Gastrocnemius medialis (tissue), 4 donors: ENCODE measurements around the gene SULF2. TPM values are rescaled to one million over a fixed set of nuclear protein-coding genes. Genes with fewer than 3 reads are reported as not detected.

Experiments
- ATAC-seq, 2 donors: fragments of 150-250 bp; one replicate each; pipeline ENCODE4 v1.9.1; 2016
- DNase-seq, 2 donors: peaks; one replicate each; pipeline ENCODE4 v3.0.0-alpha.2; 2019
- H3K27ac ChIP-seq, 4 donors: fragments of 200-600 bp; sonication (generic); 1 replicate in 1 of 4; 2 replicates in 3 of 4; pipeline ENCODE4 v1.5.1; 2016 to 2018; ENCODE audit warnings: mild to moderate bottlenecking in 2 of 4, moderate library complexity in 1 of 4
- H3K27me3 ChIP-seq, 3 donors: fragments of 200-600 bp; sonication (generic) in 2 of 3; 1 replicate in 1 of 3; 2 replicates in 2 of 3; pipeline versions ENCODE4 v1.5.1 to v1.6.0; 2016 to 2019; ENCODE audit warnings: mild to moderate bottlenecking in 1 of 3, moderate library complexity in 1 of 3
- H3K36me3 ChIP-seq, 2 donors: fragments of 200-600 bp; sonication (generic) in 1 of 2; one replicate each; pipeline ENCODE4 v1.5.1; 2017 to 2018
- H3K4me1 ChIP-seq, 2 donors: fragments of 200-600 bp; sonication (generic) in 1 of 2; one replicate each; pipeline ENCODE4 v1.5.1; 2016 to 2017; ENCODE audit warnings: mild to moderate bottlenecking in 2 of 2
- H3K4me3 ChIP-seq, 4 donors: fragments of 200-600 bp; sonication (generic) in 3 of 4; 1 replicate in 1 of 4; 2 replicates in 3 of 4; pipeline ENCODE4 v1.5.1; 2016 to 2019; ENCODE audit warnings: mild to moderate bottlenecking in 2 of 4
- H3K9me3 ChIP-seq, 3 donors: fragments of 200-600 bp; sonication (generic) in 2 of 3; 1 replicate in 1 of 3; 2 replicates in 2 of 3; pipeline ENCODE4 v1.5.1; 2016 to 2019
- POLR2A ChIP-seq, 2 donors: fragments of 450-650 bp; IDR thresholded peaks; one replicate each; pipeline ENCODE4 v1.6.1; 2017; ENCODE audit warnings: antibody characterized with exemption in 2 of 2, mild to moderate bottlenecking in 2 of 2, moderate library complexity in 2 of 2
- in situ Hi-C, 4 donors: fragments of 200-750 bp; cut with MboI; loops; one replicate each; pipeline versions ENCODE4 v1.15.0 to v1.8.0; 2017; ENCODE audit warnings: low sequenced_read_pairs in 4 of 4
- intact Hi-C: fragments of 100-400 bp; cut with DNase I; formaldehyde crosslinking; loops from one replicate; pipeline ENCODE4 v1.15.1; 2023; ENCODE audit warnings: low total_unique reads
- total RNA-seq, 4 donors: library from RNA; depleted of rRNA; stranded (reverse); fragments of >200 nt; gene quantifications; one replicate each; pipeline versions ENCODE4 v1.1.0 to v1.2.3, GENCODE V29; 2016
- TF ChIP-seq, protein P1 (sequence below), 5 experiments: fragments of 450-650 bp in 3 of 5; fragments of 200-600 bp in 2 of 5; sonication (generic) in 2 of 5; IDR thresholded peaks in 4 of 5; conservative IDR thresholded peaks in 1 of 5; 1 replicate in 4 of 5; 2 replicates in 1 of 5; pipeline ENCODE4 v1.5.1; 2016 to 2019; ENCODE audit warnings: antibody characterized with exemption in 5 of 5, mild to moderate bottlenecking in 3 of 5, moderate library complexity in 3 of 5

Gene SULF2
- total RNA-seq, 4 donors from 2014 or later: 9.8 to 18.8 (median 16.8) TPM

DNA sequence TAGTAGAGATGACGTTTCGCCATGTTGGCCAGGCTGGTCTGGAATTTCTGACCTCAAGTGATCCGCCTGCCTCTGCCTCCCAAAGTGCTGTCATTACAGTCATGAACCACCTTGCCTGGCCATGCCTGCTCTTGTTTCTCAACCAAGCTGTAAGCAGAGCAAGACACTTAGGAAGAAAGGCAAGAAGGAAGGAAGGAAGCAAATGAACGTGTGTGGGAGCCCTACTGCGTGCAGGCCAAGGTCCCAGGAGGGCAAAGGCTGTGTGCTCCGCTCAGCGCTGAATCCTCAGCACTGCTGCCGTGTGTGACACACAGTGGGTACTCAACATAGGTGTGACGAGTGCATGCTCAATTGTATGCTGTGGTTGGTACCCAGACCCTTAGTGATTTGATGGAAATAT lies 47.4 kb downstream of the SULF2 start:
- Histone ChIP-seq H3K27ac (no peak overlapping the region), H3K27me3 (no peaks in the 10 kb centered on the region), H3K9me3 (no peaks in the 10 kb centered on the region), H3K4me1 (no peaks in the 10 kb centered on the region), H3K36me3 (no peaks in the 10 kb centered on the region), H3K4me3 (no peak overlapping the region)
- no peak for ATAC-seq
- no peak for TF ChIP-seq POLR2A (IDR thresholded peaks at IDR 0.05)
- TF ChIP-seq, protein P1, sequence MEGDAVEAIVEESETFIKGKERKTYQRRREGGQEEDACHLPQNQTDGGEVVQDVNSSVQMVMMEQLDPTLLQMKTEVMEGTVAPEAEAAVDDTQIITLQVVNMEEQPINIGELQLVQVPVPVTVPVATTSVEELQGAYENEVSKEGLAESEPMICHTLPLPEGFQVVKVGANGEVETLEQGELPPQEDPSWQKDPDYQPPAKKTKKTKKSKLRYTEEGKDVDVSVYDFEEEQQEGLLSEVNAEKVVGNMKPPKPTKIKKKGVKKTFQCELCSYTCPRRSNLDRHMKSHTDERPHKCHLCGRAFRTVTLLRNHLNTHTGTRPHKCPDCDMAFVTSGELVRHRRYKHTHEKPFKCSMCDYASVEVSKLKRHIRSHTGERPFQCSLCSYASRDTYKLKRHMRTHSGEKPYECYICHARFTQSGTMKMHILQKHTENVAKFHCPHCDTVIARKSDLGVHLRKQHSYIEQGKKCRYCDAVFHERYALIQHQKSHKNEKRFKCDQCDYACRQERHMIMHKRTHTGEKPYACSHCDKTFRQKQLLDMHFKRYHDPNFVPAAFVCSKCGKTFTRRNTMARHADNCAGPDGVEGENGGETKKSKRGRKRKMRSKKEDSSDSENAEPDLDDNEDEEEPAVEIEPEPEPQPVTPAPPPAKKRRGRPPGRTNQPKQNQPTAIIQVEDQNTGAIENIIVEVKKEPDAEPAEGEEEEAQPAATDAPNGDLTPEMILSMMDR (IDR thresholded peaks at IDR 0.05 in 4 of 5, conservative IDR thresholded peaks at IDR 0.05 in 1 of 5): no peak
- intact Hi-C loops: no loop called here
- in situ Hi-C loops: no loop called here
- DNase-seq: no peak

DNA sequence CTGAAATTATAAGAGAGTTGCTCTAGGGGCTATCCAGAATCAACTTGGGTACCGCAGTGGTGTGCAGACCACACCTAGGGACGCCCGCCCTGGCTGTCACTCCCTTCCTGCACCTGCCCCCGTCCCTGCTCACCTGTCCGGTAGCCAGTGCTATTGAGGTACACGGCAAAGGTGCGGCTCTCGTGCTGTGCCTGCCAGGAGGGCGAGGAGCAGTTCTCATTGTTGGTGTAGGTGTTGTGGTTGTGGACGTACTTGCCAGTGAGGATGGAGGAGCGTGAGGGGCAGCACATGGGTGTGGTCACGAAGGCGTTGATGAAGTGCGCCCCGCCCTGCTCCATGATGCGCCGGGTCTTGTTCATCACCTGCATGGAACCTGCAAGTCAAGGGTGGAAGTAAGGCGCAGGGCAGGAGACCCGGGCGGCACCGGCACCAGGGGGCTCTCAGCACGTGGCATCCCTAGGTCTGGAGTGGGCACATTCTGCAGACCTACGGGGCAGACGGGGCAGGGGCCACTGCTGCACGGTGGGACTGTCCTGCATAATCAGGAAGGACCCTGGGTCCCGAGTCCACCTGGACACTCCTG lies 48.6 kb downstream of the SULF2 start:
- no peak overlapping the region for H3K27ac ChIP-seq
- TF ChIP-seq POLR2A (IDR thresholded peaks at IDR 0.05): no peak
- TF ChIP-seq, protein P1 (IDR thresholded peaks at IDR 0.05 in 4 of 5, conservative IDR thresholded peaks at IDR 0.05 in 1 of 5): no peak
- H3K4me1 ChIP-seq: no peaks in the 10 kb centered on the region
- no peak overlapping the region for H3K4me3 ChIP-seq
- H3K27me3 ChIP-seq: no peaks in the 10 kb centered on the region
- no peaks in the 10 kb centered on the region for H3K36me3 ChIP-seq
- DNase-seq (no peak), ATAC-seq (no peak)
- intact Hi-C loops: no loop called here
- in situ Hi-C loops: no loop called here
- no peaks in the 10 kb centered on the region for H3K9me3 ChIP-seq

DNA sequence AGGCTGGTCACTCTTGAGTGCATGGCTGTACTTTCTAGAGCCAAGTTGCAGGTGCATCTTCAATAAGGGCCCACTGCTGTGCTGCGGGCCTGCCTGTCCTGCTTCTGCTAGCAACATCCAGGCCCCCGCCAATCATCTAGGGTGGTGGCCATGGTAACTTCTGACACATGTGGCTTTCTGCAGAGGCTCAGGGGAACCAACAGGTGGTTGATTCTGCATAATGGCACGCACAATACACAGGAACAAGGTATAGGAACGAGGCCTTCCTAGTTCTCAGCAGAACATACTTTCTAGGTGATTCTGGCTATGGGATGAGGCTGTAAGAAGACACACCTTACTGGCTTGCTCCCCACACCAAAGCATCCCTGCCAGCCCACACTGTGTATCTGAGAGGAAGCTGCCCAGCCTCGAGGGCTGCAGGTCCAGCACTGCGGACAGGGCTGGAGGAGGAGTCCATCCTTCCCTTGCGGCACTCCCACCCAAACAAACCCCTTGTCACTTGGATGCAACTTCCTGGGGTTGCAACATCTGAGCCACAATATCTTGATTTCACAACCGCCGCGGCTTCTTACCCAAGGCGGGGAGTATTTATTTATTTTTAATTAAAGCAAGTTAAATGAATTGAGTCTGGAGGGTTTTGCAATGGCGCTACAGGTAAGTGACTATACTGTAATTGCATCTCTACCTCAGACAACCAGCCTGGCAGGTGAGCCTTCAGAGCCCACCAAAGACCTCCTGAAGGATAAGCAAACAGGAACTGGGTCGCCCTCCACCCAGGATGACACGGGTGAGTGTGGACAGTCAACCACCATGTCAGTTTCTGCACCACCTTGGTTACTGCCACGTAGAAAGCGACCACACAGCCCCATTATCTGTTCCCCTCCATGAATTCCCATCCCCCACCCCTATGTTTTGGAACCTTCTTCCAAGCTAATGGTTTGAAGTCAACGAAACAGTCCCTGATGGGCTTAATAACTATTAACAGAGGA lies 49.6 kb downstream of the SULF2 start:
- Histone ChIP-seq H3K27me3 (no peaks in the 10 kb centered on the region), H3K4me3 (no peak overlapping the region), H3K27ac (no peak overlapping the region), H3K4me1 (no peaks in the 10 kb centered on the region), H3K36me3 (no peaks in the 10 kb centered on the region), H3K9me3 (no peaks in the 10 kb centered on the region)
- intact Hi-C loops: no loop called here
- in situ Hi-C loops: no loop called here
- TF ChIP-seq POLR2A (IDR thresholded peaks at IDR 0.05): no peak
- TF ChIP-seq, protein P1 (IDR thresholded peaks at IDR 0.05 in 4 of 5, conservative IDR thresholded peaks at IDR 0.05 in 1 of 5): no peak
- ATAC-seq (no peak), DNase-seq (peak; percentile 16 to 30)

DNA sequence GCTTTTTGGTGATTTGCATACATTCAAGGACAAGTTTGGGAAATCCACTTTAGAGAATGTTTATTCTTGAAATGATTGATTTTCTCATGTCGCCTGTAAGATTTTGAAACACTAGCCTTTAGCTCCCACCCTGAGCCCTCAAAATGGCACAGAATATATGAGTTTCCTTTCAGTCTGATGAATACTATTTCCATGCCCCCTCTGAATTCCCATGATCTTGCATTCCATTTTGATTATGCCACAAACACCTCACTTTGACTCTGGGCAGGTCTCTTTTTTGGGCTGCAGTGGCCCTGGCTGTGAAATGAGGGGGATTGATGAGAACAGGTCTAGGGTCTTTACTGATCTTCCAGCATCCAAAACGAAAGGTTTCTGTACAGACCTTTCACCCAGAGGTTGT lies 50.4 kb downstream of the SULF2 start:
- no peak overlapping the region for H3K27ac ChIP-seq
- in situ Hi-C loops: no loop called here
- H3K4me1 ChIP-seq: no peaks in the 10 kb centered on the region

More for the DNA sequence above, 50.4 kb downstream of the SULF2 start:
- TF ChIP-seq, protein P1 (IDR thresholded peaks at IDR 0.05 in 4 of 5, conservative IDR thresholded peaks at IDR 0.05 in 1 of 5): no peak
- no peak for TF ChIP-seq POLR2A (IDR thresholded peaks at IDR 0.05)
- Histone ChIP-seq H3K27me3 (no peaks in the 10 kb centered on the region), H3K9me3 (no peaks in the 10 kb centered on the region), H3K36me3 (no peaks in the 10 kb centered on the region), H3K4me3 (no peak overlapping the region)
- DNase-seq: no peak
- intact Hi-C loops: no loop called here
- no peak for ATAC-seq
